NCI-H82 (cell line): ENCODE results near the gene FAM13A.
"Not testable (repeated sequence)": the region's sequence is repeated elsewhere in the genome, so short reads cannot be mapped to it uniquely, and the experiment has no call there.

Source experiments
- DNase-seq: peaks from one replicate; lab custom pipeline; 2025; lab: John Stamatoyannopoulos, UW

FAM13A gene

DNA sequence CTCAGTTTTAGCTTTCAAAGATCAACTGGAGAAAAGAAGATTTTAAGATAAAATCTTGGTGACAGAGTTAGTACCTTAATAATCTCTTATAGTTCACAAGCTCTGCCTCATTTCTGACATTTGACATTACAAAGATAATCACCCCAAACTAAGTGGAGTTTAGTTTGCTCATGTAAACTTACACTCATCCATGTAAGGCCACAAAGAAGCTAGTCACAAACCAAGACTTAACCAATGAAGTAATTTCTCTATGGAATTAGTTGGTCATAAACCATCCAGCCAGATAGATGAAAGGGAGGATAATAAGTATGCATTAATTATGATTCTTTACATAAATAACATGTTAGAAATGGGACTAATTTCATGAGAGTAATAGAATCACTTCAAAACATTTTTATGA lies 159.2 kb downstream of the FAM13A start:
- DNase-seq = no peak

GRCh38 chr4:88897180-88897579 lies 159.8 kb downstream of the FAM13A start:
- DNase-seq = peak; percentile 43

GRCh38 chr4:88893961-88894360 lies 163.0 kb downstream of the FAM13A start:
- DNase-seq = no peak

GRCh38 chr4:88892646-88893045 lies 164.3 kb downstream of the FAM13A start:
- no peak for DNase-seq

DNA sequence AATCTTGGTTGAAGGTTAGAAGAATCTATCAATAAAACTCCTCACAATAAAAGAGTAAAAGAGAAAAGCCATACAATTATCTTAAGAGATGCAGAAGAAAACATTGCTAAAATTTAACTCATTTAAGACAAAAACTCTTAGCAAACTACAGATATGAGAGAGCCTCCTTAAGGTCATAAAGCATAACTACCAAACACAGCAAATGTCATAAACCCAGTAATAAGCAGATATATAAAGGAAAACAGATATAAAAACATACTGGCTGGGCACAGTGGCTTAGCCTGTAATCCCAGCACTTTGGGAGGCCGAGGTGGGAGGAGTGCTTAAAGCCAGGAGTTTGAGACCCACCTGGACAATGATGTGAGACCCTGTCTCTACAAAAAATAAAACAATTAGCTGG lies 165.3 kb downstream of the FAM13A start:
- no peak for DNase-seq

GRCh38 chr4:88887409-88887808 lies 169.6 kb downstream of the FAM13A start:
- not testable (repeated sequence) for DNase-seq

GRCh38 chr4:88881227-88881569 lies 175.8 kb downstream of the FAM13A start:
- DNase-seq = no peak

DNA sequence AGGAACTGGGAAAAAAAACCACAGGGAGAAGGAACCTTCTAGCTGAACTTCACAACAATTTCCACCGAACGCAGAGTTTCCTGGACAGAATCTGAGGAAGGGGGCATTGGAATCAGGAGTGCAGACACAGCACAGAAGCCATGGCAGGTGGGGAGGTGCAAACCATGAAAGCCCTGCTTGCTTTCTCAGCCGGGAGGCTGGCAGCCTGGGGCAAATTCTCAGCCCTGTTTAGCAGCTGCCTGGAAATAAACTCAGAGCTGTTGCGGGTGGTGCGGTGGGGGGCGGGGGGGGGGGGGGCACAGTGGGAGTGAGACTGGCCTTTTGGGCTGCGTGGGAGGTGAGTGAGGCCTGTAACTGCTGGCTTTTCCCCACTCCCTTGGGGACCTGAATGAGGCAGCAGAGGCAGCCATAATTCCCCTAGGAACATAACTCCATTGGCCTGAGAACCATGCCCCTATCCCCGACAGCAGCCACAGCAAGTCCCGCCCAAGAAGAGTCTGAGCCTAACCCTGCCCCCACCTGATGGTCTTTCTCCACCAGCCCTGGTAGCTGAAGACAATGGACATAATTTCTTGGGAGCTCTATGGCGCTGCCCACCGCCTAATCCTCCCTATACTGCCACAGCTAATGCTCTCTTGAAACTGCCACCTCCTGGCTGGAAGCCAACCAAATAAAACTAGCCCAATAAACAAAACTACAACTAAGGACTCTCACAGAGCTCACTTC lies 176.3 kb downstream of the FAM13A start:
- DNase-seq = peak; percentile 72

DNA sequence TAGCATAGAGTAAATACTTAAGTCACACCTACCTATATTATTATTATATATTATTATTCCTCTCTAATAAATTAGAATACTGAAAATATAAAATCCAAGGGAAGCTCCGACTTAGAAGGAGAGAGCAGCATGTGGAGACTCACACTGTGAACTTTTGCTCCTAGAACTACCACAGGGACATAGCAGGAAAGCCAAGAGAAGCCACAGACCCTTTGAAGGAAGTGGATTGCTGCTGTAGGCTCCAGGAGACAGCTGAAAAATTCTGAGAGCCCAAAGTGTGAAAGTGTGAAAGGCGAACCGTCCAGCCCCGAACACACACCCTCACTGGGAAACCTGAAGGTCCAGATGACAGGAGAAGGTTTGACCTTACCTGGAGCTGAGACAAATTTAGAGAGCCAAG lies 177.0 kb downstream of the FAM13A start:
- DNase-seq = no peak

DNA sequence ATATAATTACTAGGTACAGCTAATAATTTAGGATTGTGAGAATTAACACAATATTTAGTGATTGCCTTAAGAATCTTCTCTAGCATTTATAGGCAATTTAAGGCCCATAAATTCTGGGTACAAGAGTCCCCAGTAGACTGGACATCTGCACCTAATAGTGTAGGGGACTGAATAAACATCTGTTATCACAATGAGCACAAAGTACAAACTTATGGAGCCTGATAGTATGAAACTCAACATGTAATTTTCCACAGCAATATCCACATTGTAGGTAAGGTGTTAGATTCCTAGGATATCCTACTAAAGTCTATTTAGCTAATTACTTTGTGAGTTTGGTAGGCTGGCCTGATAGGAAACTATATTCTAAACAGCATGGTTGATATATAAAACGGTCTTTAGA lies 178.3 kb downstream of the FAM13A start:
- DNase-seq = no peak

GRCh38 chr4:88870428-88870827 lies 186.6 kb downstream of the FAM13A start:
- DNase-seq = no peak

DNA sequence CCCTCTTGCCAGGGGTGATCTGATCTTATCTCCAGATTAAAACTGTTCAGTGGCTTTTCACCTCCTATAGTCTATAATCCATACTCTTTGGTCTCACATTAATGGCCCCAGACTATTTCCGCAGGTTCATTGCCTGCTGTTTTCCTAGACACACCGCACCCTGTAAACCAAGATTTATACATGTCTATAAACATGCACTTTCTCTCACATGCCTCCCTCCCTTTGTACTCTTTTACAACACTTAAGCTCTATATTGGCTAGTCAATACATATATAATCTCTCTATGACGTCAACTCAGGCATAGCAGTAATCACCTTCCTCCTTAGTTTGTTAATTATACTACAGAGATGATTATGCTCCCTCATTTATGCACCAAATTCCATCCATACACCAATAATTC lies 188.5 kb downstream of the FAM13A start:
- no peak for DNase-seq

DNA sequence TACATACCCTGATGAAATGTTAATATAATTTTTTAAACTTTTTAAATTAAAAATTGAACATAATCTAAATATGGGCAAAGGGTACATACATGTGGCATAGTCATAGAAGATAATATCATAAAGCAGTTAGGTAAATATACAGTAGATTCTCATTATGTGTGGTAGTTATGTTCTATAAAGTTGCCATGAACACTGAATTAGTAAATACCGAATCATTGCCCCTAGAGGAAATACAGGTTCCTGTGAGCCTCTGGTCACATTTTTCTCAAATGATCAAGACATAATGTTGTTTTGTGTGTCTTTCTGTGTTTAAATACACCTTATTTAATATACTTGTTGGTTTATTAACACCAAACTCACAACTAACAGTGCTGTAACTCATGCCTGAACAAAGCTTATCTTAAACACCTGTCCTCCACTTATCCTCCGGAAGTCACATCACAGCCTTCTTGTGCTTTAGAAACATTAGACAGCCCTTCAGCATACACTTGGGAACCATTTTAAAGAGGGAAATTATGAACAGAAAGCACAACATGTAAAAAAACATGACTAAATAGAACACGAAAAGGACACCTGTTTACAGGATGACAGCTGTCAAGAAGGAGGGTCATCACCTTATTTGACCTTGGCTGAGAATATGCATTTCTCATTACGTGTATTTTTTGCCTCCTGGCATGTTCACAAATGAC lies 190.0 kb downstream of the FAM13A start:
- no peak for DNase-seq

GRCh38 chr4:88865466-88865865 lies 191.5 kb downstream of the FAM13A start:
- no peak for DNase-seq

GRCh38 chr4:88865046-88865445 lies 191.9 kb downstream of the FAM13A start:
- DNase-seq = no peak

DNA sequence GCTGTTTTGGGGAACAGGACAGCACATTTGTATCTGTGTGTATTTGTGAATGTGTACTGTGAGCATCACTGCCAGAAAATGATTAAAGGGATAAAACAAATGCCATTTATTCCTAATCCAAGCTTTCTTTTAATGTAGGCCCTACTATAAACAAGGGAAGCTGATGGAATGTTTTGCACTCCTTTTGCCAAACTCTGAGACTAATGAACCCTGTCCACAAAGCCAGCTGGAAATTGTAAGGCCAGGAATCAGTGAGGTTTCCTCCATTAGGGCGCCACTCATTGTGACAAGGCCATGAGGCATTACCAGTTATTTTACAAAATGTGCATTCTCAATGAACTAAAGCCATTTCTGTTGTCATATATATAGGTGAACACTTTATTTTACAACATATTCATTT lies 196.4 kb downstream of the FAM13A start:
- no peak for DNase-seq

- no peak for DNase-seq
These were observed 197.7 kb downstream of the FAM13A start for GRCh38 chr4:88859191-88859812.

- DNase-seq = no peak
These were observed 198.2 kb downstream of the FAM13A start for GRCh38 chr4:88858752-88859151.

- no peak for DNase-seq
These were observed 199.4 kb downstream of the FAM13A start for GRCh38 chr4:88857588-88857987.

DNA sequence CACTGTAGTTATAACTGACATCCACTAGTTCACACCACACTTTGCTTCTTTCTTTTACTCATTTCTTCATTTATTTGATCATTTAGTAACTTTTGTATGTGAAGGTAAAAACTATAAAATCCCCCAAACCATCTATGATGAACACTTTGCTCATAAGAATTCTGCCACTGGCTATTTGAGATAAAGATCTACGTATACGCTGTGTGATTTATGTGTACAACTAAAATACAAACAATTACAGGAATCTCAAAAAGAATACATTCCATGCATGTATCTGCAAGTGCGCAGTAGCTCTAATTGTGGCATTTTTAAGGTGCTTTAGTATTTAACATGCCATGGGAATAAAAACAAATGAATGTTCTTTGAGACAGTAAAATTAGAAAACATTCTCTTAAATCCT lies 202.5 kb downstream of the FAM13A start:
- DNase-seq = no peak

- DNase-seq = not testable (repeated sequence)
These were observed 203.4 kb downstream of the FAM13A start for GRCh38 chr4:88853583-88853982.

GRCh38 chr4:88846206-88846790 lies 210.7 kb downstream of the FAM13A start:
- no peak for DNase-seq

DNA sequence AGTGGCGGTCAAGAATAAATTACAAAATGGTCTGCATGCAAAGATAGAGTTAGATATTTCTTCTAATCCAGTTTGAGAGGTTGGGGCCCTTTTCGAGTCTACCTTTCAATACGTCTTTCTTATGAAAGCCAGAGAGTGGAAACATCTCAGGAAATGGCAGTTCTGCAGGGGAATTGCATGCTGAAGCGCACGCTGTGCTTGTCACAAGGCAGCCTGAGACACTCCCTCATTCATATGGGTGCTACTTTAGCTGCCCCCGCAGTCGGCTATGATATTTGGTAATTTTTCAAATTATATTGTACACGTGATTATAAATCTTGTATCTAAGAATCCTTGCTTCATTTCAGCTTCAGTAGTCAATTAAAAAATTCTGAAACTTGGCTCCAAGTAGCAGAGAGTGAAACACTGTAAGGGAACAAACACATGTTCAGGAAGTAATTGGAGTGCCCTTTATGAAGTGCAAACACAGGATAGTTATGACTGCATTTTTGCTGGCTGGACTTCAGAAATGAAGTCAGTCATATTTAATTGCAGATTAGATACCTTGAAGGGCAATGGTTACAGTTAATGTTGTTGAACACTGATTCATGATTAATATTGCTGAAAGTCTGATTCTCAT lies 213.8 kb downstream of the FAM13A start:
- DNase-seq = no peak
